LNCaP clone FGC (cell line): Measurements from ENCODE around the gene CCR4.

Experiments
- DNase-seq: peaks from one replicate; pipeline ENCODE4 v3.0.0-alpha.2; 2011; ENCODE audit warnings: low read depth
- H3K4me3 ChIP-seq: 2 replicates; pipeline ENCODE4 v1.5.1; 2011; ENCODE audit warnings: mild to moderate bottlenecking, low read depth, low read length, control low read depth
- TF ChIP-seq, protein P1 (sequence below): IDR thresholded peaks from 2 replicates; pipeline ENCODE4 v1.5.1; 2012; ENCODE audit warnings: mild to moderate bottlenecking; ENCODE audit not compliant: control insufficient read depth, insufficient read depth; ENCODE audit errors: extremely low read depth

The CCR4 gene

DNA sequence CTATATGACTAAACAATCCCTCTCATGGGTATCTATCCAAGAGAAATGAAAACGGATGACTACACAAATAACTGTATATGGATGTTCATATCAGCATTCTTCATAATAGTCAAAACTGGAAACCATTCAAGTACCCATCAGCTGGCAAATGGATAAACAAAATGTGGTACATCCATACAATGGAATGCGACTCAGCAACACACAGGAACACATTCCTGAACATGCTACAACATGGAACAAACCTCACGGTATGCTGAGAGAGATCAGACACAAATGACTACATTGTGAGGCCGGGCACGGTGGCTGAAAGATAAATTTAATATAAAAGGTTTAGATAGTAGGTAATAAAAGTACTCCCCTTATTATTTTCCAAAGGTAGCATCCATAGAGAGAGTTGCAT lies 42.6 kb downstream of the CCR4 start:
- TF ChIP-seq, protein P1, sequence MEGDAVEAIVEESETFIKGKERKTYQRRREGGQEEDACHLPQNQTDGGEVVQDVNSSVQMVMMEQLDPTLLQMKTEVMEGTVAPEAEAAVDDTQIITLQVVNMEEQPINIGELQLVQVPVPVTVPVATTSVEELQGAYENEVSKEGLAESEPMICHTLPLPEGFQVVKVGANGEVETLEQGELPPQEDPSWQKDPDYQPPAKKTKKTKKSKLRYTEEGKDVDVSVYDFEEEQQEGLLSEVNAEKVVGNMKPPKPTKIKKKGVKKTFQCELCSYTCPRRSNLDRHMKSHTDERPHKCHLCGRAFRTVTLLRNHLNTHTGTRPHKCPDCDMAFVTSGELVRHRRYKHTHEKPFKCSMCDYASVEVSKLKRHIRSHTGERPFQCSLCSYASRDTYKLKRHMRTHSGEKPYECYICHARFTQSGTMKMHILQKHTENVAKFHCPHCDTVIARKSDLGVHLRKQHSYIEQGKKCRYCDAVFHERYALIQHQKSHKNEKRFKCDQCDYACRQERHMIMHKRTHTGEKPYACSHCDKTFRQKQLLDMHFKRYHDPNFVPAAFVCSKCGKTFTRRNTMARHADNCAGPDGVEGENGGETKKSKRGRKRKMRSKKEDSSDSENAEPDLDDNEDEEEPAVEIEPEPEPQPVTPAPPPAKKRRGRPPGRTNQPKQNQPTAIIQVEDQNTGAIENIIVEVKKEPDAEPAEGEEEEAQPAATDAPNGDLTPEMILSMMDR, result no peak
- H3K4me3 ChIP-seq, result no peak overlapping the region
- no peak for DNase-seq

DNA sequence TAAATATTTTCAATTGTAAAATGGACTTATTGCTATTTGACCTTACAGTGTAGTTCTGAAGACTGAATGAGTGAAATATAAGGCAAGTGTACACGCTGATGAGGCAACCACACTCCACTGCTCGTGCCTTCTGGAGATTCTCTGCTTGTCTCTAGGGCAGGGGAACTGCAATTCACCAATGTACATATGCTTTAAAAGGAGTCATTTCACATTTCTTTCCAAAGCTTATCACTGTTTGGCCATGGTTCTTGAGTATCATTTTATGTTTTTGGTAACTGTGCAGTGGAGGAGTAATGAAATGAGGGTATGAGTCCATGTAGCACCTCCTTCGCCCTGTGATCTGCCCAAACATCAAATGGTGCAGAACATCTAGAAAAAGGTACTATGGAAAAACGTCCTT lies 43.7 kb downstream of the CCR4 start:
- TF ChIP-seq, protein P1, result no peak
- no peak for DNase-seq
- no peak overlapping the region for H3K4me3 ChIP-seq

DNA sequence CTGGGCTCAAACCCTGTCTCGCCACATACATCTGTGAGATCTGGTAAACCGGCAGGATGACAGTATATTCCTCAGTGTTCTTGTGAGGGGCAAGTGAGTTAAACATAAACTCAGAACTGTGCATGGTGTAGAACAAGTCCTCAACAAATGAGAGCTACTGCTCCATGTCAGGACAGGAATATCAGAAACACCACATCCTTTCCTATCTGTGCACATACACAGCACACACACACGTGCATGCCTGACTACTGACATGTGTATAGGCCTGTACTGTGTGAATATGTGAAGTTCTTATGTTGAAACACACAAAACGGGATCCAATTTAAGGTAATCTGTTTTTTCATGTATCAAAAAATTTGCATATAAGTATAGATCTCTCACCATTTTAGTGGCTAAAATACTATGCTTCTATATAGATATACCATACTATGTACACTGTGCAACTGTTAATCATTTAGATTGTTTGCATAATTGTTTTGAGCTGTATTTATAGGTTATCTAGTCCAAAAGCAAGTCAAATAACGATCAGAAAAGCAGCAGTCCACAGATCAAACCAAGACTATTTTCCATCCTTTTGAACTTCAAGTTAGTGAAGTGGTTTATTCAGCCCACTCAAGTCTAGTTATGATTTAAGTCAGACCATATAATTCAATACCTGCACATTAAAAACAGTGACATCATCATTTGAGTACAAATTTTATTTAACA lies 44.8 kb downstream of the CCR4 start:
- TF ChIP-seq, protein P1, result no peak
- H3K4me3 ChIP-seq, result no peak overlapping the region
- no peak for DNase-seq

DNA sequence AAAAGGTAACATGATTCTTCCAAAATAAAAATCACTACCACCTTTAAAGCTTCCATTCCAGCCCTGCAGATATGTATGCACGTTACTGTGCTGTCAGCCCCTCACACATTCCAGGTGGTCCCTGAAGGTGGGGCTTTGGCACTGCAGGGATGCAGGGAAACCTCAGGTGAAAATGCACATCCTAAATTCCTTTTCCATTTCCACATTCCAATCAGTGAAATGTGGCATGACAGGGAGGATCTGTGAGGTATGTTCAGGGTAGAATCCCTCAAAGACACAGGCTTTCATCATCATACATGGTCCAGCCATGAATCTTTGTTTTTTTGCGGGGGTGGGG lies 45.3 kb downstream of the CCR4 start:
- no peak for DNase-seq
- no peak overlapping the region for H3K4me3 ChIP-seq
- TF ChIP-seq, protein P1, result no peak

DNA sequence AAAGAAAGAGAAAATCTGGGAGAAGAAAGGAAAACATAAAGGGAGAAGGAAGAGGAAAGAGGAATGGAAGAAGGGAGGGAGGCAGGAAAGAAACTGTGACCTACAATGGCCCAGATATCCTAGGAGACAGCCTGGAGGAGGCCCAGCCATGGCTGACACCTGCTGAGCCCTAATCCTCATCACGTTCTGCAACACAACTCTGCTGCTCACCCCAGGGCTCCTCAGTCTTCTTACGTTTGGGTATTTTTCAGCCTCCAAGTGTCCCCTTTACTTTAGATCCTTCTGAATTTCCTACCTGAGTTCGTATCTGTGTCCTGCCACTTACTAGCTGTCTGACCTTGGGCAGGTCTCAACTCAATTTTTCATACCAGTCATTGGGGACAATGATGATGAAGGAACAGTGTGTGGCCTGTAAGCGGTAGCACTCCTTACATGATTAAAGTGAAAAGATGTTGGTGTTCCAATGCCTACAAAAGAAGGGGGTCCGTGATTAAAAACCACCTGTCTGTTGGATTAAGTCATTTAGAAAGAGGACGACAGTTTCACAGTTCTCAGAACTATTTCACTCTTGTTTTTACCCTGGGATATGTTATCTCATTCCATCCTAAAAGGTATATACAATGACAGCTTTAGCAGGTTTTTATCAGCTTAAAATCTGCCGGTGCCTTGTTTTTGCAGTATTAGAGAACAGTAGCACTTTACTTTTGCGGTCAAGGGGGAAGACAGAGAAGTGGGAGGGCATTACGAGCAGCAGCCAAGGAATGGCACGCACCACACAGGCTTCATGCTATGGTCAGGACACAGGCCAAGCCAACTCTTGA lies 47.4 kb downstream of the CCR4 start:
- no peak for DNase-seq
- TF ChIP-seq, protein P1, result no peak
- no peak overlapping the region for H3K4me3 ChIP-seq

DNA sequence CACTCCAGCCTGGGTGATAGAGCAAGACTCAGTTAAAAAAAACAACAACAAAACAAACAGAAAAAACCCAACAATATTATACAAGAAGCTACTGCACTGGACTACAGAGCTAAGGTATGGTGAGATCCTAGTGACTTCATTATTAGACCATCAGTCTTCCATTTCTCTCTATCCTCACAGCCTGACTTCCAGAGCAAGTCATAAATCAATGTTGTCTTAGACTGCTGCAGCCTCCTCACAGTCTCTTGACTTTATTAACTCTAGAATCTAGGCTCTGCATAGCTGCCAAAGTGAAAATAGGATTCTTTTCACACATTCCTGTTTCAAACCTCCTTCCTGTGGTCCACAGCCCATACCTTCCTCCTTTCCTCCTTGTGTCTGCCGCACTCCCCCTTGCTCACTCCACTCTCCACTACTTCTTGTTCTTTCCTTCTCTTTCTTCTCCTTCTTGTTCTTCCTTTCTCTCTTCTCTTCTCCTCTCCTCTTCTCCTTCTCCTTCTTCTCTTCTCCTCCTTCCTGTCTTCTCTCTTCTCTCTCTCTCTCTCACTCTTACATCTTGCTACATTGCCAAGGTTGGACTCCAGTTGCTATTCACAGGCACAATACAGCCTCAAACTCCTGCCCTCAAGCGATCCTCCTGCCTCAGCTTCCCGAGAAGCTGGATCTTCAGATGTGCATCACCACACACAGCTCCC lies 49.4 kb downstream of the CCR4 start:
- TF ChIP-seq, protein P1, result no peak
- no peak for DNase-seq
- H3K4me3 ChIP-seq, result no peak overlapping the region

DNA sequence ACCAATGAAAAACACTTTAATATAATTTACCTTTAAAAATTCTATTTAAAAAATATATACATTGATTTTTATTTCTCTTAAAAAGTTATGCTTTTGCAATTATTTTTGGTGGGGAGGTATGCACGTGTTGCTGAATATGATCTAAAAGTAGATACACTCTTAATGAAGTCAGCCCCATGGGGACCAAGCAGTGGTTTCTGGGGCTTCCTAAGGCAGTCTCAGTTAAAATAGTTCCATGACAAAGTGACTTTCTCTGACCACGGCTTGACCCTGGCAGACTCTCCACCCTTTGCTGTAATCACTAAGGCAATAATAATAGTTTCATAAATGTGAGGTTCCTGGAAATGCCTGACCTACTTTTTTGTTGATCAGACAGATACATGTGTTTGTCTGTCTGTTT lies 50.4 kb downstream of the CCR4 start:
- TF ChIP-seq, protein P1, result no peak
- no peak for DNase-seq
- H3K4me3 ChIP-seq, result no peak overlapping the region
